HFF-Myc (cell line): ENCODE data around the gene KPNA3.
"Not testable (repeated sequence)": the region's sequence is repeated elsewhere in the genome, so short reads cannot be mapped to it uniquely, and the experiment has no call there.

ENCODE experiments used
- DNase-seq: peaks from one replicate; pipeline ENCODE4 v3.0.0-alpha.2; 2011; ENCODE audit warnings: low read depth; ENCODE audit errors: extremely low read depth
- H3K4me3 ChIP-seq: replicated peaks from 2 replicates; pipeline ENCODE4 v1.5.1; 2011; ENCODE audit warnings: low read depth, mild to moderate bottlenecking, control low read depth, low read length
- CTCF ChIP-seq: IDR thresholded peaks from 2 replicates; pipeline ENCODE4 v1.5.1; 2012; ENCODE audit warnings: mild to moderate bottlenecking, low read depth, low read length, control low read depth; ENCODE audit errors: missing control alignments

KPNA3 gene

GRCh38 chr13:49810567-49811526, 18.4 kb upstream of the KPNA3 start:
- no peak for TF ChIP-seq CTCF
- no peak overlapping the region for H3K4me3 ChIP-seq
- DNase-seq = no peak

- no peak for TF ChIP-seq CTCF
- H3K4me3 ChIP-seq = no peak overlapping the region
- no peak for DNase-seq
Measured at GRCh38 chr13:49807681-49808080, 15.2 kb upstream of the KPNA3 start.

GRCh38 chr13:49806126-49806536, 13.6 kb upstream of the KPNA3 start:
- H3K4me3 ChIP-seq = no peak overlapping the region
- TF ChIP-seq CTCF = no peak
- no peak for DNase-seq

GRCh38 chr13:49803047-49803446, 10.6 kb upstream of the KPNA3 start:
- H3K4me3 ChIP-seq, DNase-seq: not testable (repeated sequence)

- TF ChIP-seq CTCF = no peak
- H3K4me3 ChIP-seq = no peak overlapping the region
Measured at GRCh38 chr13:49802426-49802825, 9.9 kb upstream of the KPNA3 start.

GRCh38 chr13:49791711-49792549, 552 bp downstream of the KPNA3 start:
- no peak for DNase-seq
- H3K4me3 ChIP-seq = peak overlapping the region; percentile 70
- TF ChIP-seq CTCF = no peak

More at GRCh38 chr13:49802426-49802825, 9.9 kb upstream of the KPNA3 start:
- DNase-seq = no peak

GRCh38 chr13:49791315-49791710, 1.2 kb downstream of the KPNA3 start:
- TF ChIP-seq CTCF = no peak
- H3K4me3 ChIP-seq = peak overlapping the region; percentile 70
- DNase-seq = no peak
